Measurements from ENCODE around the gene SLC2A4RG. TPM values are rescaled to one million over a fixed set of nuclear protein-coding genes. Genes with fewer than 3 reads are reported as not detected.

The SLC2A4RG gene
- total and polyA plus RNA-seq, 3 donors from 2014 or later = 64.4 to 141 (median 123) TPM

- H3K4me1 ChIP-seq = peaks cover 44% of the 10 kb centered on the region
- 81 to 82% methylated on average over 11 of the region's 11 CpGs for WGBS, 2 donors
Measured at GRCh38 chr20:63787302-63787701, 47.7 kb downstream of the SLC2A4RG start.

GRCh38 chr20:63787749-63788148 is 48.2 kb downstream of the SLC2A4RG start:
- 51 to 56% methylated on average over 12 to 16 of the region's 16 CpGs for WGBS, 2 donors
- H3K27ac ChIP-seq = no peak overlapping the region
- H3K9me3 ChIP-seq = no peaks in the 10 kb centered on the region
- H3K4me1 ChIP-seq = peaks cover 45% of the 10 kb centered on the region
- TF ChIP-seq CTCF (IDR thresholded peaks at IDR 0.05) (no peak), POLR2A (IDR thresholded peaks at IDR 0.05) (no peak)
- H3K4me3 ChIP-seq = no peak overlapping the region
- no peaks in the 10 kb centered on the region for H3K36me3 ChIP-seq (ENCODE audit: low read depth, missing control alignments)
- DNase-seq = no peak
- intact Hi-C loops (cut with DNase I; ENCODE audit: low total_unique reads) = loop anchor here (5.0 kb wide), 1 partner anchor 70 kb away; no protein-coding TSS in a partner anchor
- H3K27me3 ChIP-seq = no peaks in the 10 kb centered on the region

More at GRCh38 chr20:63787302-63787701, 47.7 kb downstream of the SLC2A4RG start:
- no peaks in the 10 kb centered on the region for H3K9me3 ChIP-seq
- intact Hi-C loops (cut with DNase I; ENCODE audit: low total_unique reads) = loop anchor here (5.0 kb wide), 1 partner anchor 70 kb away; no protein-coding TSS in a partner anchor
- no peak for DNase-seq
- no peak overlapping the region for H3K27ac ChIP-seq
- no peak overlapping the region for H3K4me3 ChIP-seq
- TF ChIP-seq CTCF (IDR thresholded peaks at IDR 0.05) (no peak), POLR2A (IDR thresholded peaks at IDR 0.05) (no peak)
- H3K36me3 ChIP-seq (ENCODE audit: low read depth, missing control alignments) = no peaks in the 10 kb centered on the region
- H3K27me3 ChIP-seq = no peaks in the 10 kb centered on the region

- TF ChIP-seq POLR2A (IDR thresholded peaks at IDR 0.05) = no peak
- TF ChIP-seq CTCF (IDR thresholded peaks at IDR 0.05) = no peak
- Histone ChIP-seq H3K27ac (peak overlapping the region in 1 of 2 donors; percentile 24), H3K9me3 (no peaks in the 10 kb centered on the region), H3K4me3 (no peak overlapping the region), H3K27me3 (no peaks in the 10 kb centered on the region), H3K4me1 (peaks cover 39% of the 10 kb centered on the region), H3K36me3 (ENCODE audit: low read depth, missing control alignments) (no peaks in the 10 kb centered on the region)
- intact Hi-C loops (cut with DNase I; ENCODE audit: low total_unique reads) = loop anchor here (5.0 kb wide), 1 partner anchor 67 kb away; no protein-coding TSS in a partner anchor
- no peak for DNase-seq
- WGBS, 2 donors = 85 to 92% methylated on average over 36 to 57 of the region's 57 CpGs
Measured at GRCh38 chr20:63789836-63790571, 50.4 kb downstream of the SLC2A4RG start.

GRCh38 chr20:63790572-63791168 is 51.1 kb downstream of the SLC2A4RG start:
- Histone ChIP-seq H3K4me3 (no peak overlapping the region), H3K4me1 (peaks cover 33% of the 10 kb centered on the region), H3K36me3 (ENCODE audit: low read depth, missing control alignments) (no peaks in the 10 kb centered on the region), H3K9me3 (no peaks in the 10 kb centered on the region), H3K27ac (peak overlapping the region in 1 of 2 donors; percentile 79), H3K27me3 (no peaks in the 10 kb centered on the region)
- intact Hi-C loops (cut with DNase I; ENCODE audit: low total_unique reads) = no loop called here
- WGBS, 2 donors = 86 to 92% methylated on average over 26 to 37 of the region's 37 CpGs
- no peak for DNase-seq
- TF ChIP-seq CTCF (IDR thresholded peaks at IDR 0.05) = no peak
- no peak for TF ChIP-seq POLR2A (IDR thresholded peaks at IDR 0.05)
